Left ventricle myocardium inferior (tissue), 1 donor: Measurements from ENCODE around the gene LCN15. TPM values are rescaled to one million over a fixed set of nuclear protein-coding genes. Genes with fewer than 3 reads are reported as not detected.
"Not testable (repeated sequence)": the region's sequence is repeated elsewhere in the genome, so short reads cannot be mapped to it uniquely, and the experiment has no call there.

Source experiments
- DNase-seq: peaks from one replicate; pipeline ENCODE4 v3.0.0-alpha.2; 2020
- H3K27ac ChIP-seq: fragments of 200-600 bp; replicated peaks from 2 replicates; pipeline ENCODE4 v1.8.0; 2021
- H3K27me3 ChIP-seq: fragments of 200-600 bp; 2 replicates; pipeline ENCODE4 v1.8.0; 2021; ENCODE audit warnings: low read depth
- H3K36me3 ChIP-seq: fragments of 200-600 bp; 2 replicates; pipeline ENCODE4 v1.8.0; 2021
- H3K4me1 ChIP-seq: fragments of 200-600 bp; 2 replicates; pipeline ENCODE4 v1.8.0; 2021
- H3K4me3 ChIP-seq: fragments of 200-600 bp; 2 replicates; pipeline ENCODE4 v1.8.0; 2021; ENCODE audit warnings: mild to moderate bottlenecking, moderate library complexity
- H3K9me3 ChIP-seq: fragments of 200-600 bp; replicated peaks from 2 replicates; pipeline ENCODE4 v1.8.0; 2021
- CTCF ChIP-seq: fragments of 200-600 bp; IDR thresholded peaks from 2 replicates; pipeline ENCODE4 v1.8.0; 2021; ENCODE audit warnings: antibody characterized with exemption, mild to moderate bottlenecking, borderline replicate concordance
- intact Hi-C: fragments of 100-400 bp; cut with micrococcal nuclease; formaldehyde crosslinking; loops from one replicate; pipeline ENCODE4 v1.11.0; 2022
- total RNA-seq: library from RNA; stranded (reverse); fragmentation: NEBNext Ultra II Directional; extraction: Animal tissue kit (Norgen Biotek cat#: 25700); gene quantifications from one replicate; pipeline ENCODE4 v1.2.1, GENCODE V29; 2021
- donor health status: DM: no; HTN: yes; CAD: no; lungs with severe emphysema.

LCN15 gene
- total RNA-seq, 1 donor from 2014 or later, result 0.41 TPM

GRCh38 chr9:136771907-136772415, 7.6 kb upstream of the LCN15 start:
- no peaks in the 10 kb centered on the region for H3K4me1 ChIP-seq
- H3K4me3 ChIP-seq, result no peak overlapping the region
- TF ChIP-seq CTCF, result no peak
- H3K9me3 ChIP-seq, result peaks cover 11% of the 10 kb centered on the region
- intact Hi-C loops, result no loop called here
- no peak overlapping the region for H3K27ac ChIP-seq
- DNase-seq, result no peak
- H3K27me3 ChIP-seq, result peaks cover 13% of the 10 kb centered on the region
- H3K36me3 ChIP-seq, result no peaks in the 10 kb centered on the region

- H3K9me3 ChIP-seq, result peaks cover 11% of the 10 kb centered on the region
- DNase-seq, result no peak
- intact Hi-C loops, result no loop called here
- no peak overlapping the region for H3K27ac ChIP-seq
- peak; percentile 49 for TF ChIP-seq CTCF
- no peak overlapping the region for H3K4me3 ChIP-seq
- peaks cover 13% of the 10 kb centered on the region for H3K27me3 ChIP-seq
- peaks cover 11% of the 10 kb centered on the region for H3K4me1 ChIP-seq
- H3K36me3 ChIP-seq, result no peaks in the 10 kb centered on the region
Observed at GRCh38 chr9:136769710-136770191, 5.4 kb upstream of the LCN15 start.

- H3K36me3 ChIP-seq, H3K9me3 ChIP-seq, intact Hi-C loops, H3K27ac ChIP-seq, DNase-seq, H3K4me3 ChIP-seq: not testable (repeated sequence)
- TF ChIP-seq CTCF, result peak; percentile 54
- peaks cover 29% of the 10 kb centered on the region for H3K4me1 ChIP-seq
- peaks cover 41% of the 10 kb centered on the region for H3K27me3 ChIP-seq
Observed at GRCh38 chr9:136766410-136767120, 2.2 kb upstream of the LCN15 start.

GRCh38 chr9:136765745-136766409, 1.6 kb upstream of the LCN15 start:
- intact Hi-C loops, result not testable (repeated sequence)
- Histone ChIP-seq H3K27me3 (peaks cover 41% of the 10 kb centered on the region), H3K27ac (peak overlapping the region; percentile 63)

GRCh38 chr9:136765041-136765440, 723 bp upstream of the LCN15 start:
- TF ChIP-seq CTCF, result no peak
- DNase-seq, result no peak
- H3K9me3 ChIP-seq, result no peaks in the 10 kb centered on the region
- intact Hi-C loops, result no loop called here
- H3K36me3 ChIP-seq, result no peaks in the 10 kb centered on the region
- H3K4me3 ChIP-seq, result no peak overlapping the region
- peaks cover 41% of the 10 kb centered on the region for H3K4me1 ChIP-seq
- peaks cover 41% of the 10 kb centered on the region for H3K27me3 ChIP-seq
- H3K27ac ChIP-seq, result peak overlapping the region; percentile 63

More at GRCh38 chr9:136765745-136766409, 1.6 kb upstream of the LCN15 start:
- H3K36me3 ChIP-seq, DNase-seq, H3K9me3 ChIP-seq, H3K4me3 ChIP-seq: not testable (repeated sequence)
- H3K4me1 ChIP-seq, result peaks cover 33% of the 10 kb centered on the region

GRCh38 chr9:136763649-136764035, 676 bp downstream of the LCN15 start:
- TF ChIP-seq CTCF, result no peak
- no peak overlapping the region for H3K4me3 ChIP-seq
- peaks cover 41% of the 10 kb centered on the region for H3K4me1 ChIP-seq
- peaks cover 41% of the 10 kb centered on the region for H3K27me3 ChIP-seq
- no peak for DNase-seq
- H3K27ac ChIP-seq, result peak overlapping the region; percentile 63
- intact Hi-C loops, result no loop called here
- no peaks in the 10 kb centered on the region for H3K9me3 ChIP-seq
- no peaks in the 10 kb centered on the region for H3K36me3 ChIP-seq
